Ovary (tissue), 9 donors: ENCODE data around the gene ERMAP. TPM values are rescaled to one million over a fixed set of nuclear protein-coding genes. Genes with fewer than 3 reads are reported as not detected.

ENCODE experiments used
- DNase-seq, 5 donors: peaks; one replicate each; pipeline ENCODE4 v3.0.0-alpha.2; 2019 to 2020
- H3K27ac ChIP-seq, 2 donors: fragments of 200-600 bp; one replicate each; pipeline versions ENCODE4 v1.5.1 to v1.8.0; 2019 to 2022
- H3K27me3 ChIP-seq: fragments of 200-600 bp; one replicate; pipeline ENCODE4 v1.8.0; 2022
- H3K36me3 ChIP-seq: fragments of 200-600 bp; sonication (generic); one replicate; pipeline ENCODE4 v1.5.1; 2019
- H3K4me1 ChIP-seq: one replicate; pipeline ENCODE4 v1.8.1; 2013; ENCODE audit warnings: mild to moderate bottlenecking, moderate library complexity; ENCODE audit not compliant: insufficient read depth
- H3K4me3 ChIP-seq: fragments of 200-600 bp; sonication (generic); one replicate; pipeline ENCODE4 v1.5.1; 2017
- H3K9me3 ChIP-seq, 2 donors: fragments of 200-600 bp in 1 of 2; sonication (generic) in 1 of 2; one replicate each; pipeline versions ENCODE4 v1.5.1 to v1.8.1; 2013 to 2019; ENCODE audit warnings: mild to moderate bottlenecking in 1 of 2, moderate library complexity in 1 of 2
- EP300 ChIP-seq: sonication (generic); formaldehyde crosslinking; IDR thresholded peaks from one replicate; pipeline ENCODE4 v1.6.1; 2017; ENCODE audit warnings: antibody characterized with exemption
- POLR2A ChIP-seq: fragments of 450-650 bp; IDR thresholded peaks from one replicate; pipeline ENCODE4 v1.6.1; 2017; ENCODE audit warnings: antibody characterized with exemption, mild to moderate bottlenecking, moderate library complexity
- WGBS, 3 donors: extraction: QIAGEN DNeasy Blood & Tissue Kit in 1 of 3; methylation state at CpG; one replicate each; pipeline versions ENCODE4 v1.1.5 to v1.1.7; 2013 to 2017; 5-methylcytosine and 5-hydroxymethylcytosine counted together
- intact Hi-C, 4 donors: fragments of 100-400 bp; cut with DNase I; formaldehyde crosslinking; loops; one replicate each; pipeline versions ENCODE4 v1.11.0 to v1.15.1; 2022 to 2023
- polyA plus RNA-seq, 2 donors: library from polyadenylated mRNA; stranded (reverse); fragments of 200-250 nt in 1 of 2; fragments of 350-450 nt in 1 of 2; fragmentation: Illumina TruSeq in 1 of 2; extraction: RNeasy Lipid Tissue Mini Kit (QIAGEN cat#74804) in 1 of 2; gene quantifications; one replicate each; pipeline ENCODE4 v1.2.3, GENCODE V29; 2013 to 2014
- total RNA-seq, 7 donors: library from RNA; depleted of rRNA in 2 of 7; stranded (reverse); fragments of >200 nt in 2 of 7; fragmentation: NEBNext Ultra II Directional in 3 of 7; extraction: Animal tissue kit (Norgen Biotek cat#: 25700) in 3 of 7; gene quantifications; one replicate each; pipeline versions ENCODE4 v1.1.0 to v1.2.4, GENCODE V29; 2016 to 2023
- TF ChIP-seq, protein P1 (sequence below), 3 donors: fragments of 450-650 bp in 2 of 3; fragments of 200-600 bp in 1 of 3; IDR thresholded peaks; one replicate each; pipeline versions ENCODE4 v1.5.1 to v1.8.0; 2016 to 2022; ENCODE audit warnings: antibody characterized with exemption in 3 of 3, mild to moderate bottlenecking in 1 of 3
- donor health status: DM: no; HTN: no; CAD: no; lungs with moderate emphysema.
- donor health status: DM: no; HTN: no; CAD: no.
- donor health status: Bipolar disorder and iron deficiency.
- donor health status: DM: yes; HTN: yes; CAD: no.
- donor health status: DM: no; HTN: no; CAD: no.
- donor health status: DM: yes; HTN: yes; CAD: no.

The ERMAP gene
- total and polyA plus RNA-seq, 9 donors, result 3.2 to 12.8 (median 7.7) TPM

DNA sequence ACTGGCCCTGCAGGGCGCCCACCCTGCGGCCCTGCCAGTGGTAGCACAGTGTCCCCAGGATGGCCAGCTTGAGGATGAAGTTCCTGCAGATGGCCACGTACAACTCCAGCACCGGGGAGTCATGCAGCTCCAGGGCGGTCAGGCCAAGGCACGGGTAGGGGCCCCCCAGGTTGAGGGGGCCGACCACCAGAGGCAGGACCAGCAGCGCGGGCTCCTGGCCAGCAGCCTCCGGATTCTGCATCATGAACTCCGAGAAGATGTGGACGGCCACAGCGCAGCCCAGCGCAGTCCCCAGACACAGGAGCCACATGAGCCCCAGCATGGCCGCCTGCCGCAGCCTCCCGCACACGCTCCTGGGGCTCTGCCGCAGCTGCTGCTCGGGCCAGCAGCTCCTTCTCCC is 70.4 kb downstream of the ERMAP start:
- Histone ChIP-seq H3K4me3 (no peak overlapping the region), H3K4me1 (no peaks in the 10 kb centered on the region), H3K9me3 (no peaks in the 10 kb centered on the region), H3K27ac (no peak overlapping the region), H3K27me3 (no peaks in the 10 kb centered on the region), H3K36me3 (no peaks in the 10 kb centered on the region)
- no peak for DNase-seq
- TF ChIP-seq, protein P1, sequence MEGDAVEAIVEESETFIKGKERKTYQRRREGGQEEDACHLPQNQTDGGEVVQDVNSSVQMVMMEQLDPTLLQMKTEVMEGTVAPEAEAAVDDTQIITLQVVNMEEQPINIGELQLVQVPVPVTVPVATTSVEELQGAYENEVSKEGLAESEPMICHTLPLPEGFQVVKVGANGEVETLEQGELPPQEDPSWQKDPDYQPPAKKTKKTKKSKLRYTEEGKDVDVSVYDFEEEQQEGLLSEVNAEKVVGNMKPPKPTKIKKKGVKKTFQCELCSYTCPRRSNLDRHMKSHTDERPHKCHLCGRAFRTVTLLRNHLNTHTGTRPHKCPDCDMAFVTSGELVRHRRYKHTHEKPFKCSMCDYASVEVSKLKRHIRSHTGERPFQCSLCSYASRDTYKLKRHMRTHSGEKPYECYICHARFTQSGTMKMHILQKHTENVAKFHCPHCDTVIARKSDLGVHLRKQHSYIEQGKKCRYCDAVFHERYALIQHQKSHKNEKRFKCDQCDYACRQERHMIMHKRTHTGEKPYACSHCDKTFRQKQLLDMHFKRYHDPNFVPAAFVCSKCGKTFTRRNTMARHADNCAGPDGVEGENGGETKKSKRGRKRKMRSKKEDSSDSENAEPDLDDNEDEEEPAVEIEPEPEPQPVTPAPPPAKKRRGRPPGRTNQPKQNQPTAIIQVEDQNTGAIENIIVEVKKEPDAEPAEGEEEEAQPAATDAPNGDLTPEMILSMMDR (IDR thresholded peaks at IDR 0.05), result no peak
- TF ChIP-seq EP300 (no peak), POLR2A (no peak)
- intact Hi-C loops, result no loop called here
- WGBS, 3 donors, result 94 to 95% (median 94%) methylated on average over 16 to 20 of the region's 20 CpGs

DNA sequence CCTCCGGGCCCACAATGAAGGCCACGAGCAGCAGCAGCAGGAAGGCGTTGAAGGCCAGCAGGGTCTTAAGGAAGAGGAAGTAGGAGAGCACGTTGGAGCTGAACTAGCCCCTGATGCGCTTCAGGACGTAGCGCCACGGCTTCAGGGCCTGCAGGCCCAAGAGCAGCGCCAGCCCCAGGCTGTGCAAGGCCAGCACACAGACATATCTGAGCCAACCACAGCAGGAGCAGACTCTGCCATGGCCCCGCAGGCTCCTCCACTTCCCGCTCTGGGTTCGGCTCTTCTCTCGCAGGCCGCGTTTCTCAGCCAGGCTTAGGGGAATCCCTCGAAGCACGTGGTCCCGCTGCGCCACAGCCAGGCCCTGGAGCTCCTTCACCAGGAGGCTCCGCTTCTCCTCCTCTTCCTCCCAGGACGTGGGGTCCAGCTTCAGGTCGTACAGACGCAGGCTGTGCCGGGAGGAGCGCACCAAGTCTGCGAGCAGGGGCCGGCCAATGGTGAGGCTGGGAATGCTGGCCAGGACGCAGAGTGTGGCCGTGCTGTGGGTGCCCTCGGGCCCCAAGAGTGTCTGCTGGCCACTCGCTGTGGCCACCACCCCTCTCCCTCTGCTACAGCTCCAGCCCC is 71.2 kb downstream of the ERMAP start:
- DNase-seq, result no peak
- no peak for TF ChIP-seq POLR2A
- no peaks in the 10 kb centered on the region for H3K27me3 ChIP-seq
- no peaks in the 10 kb centered on the region for H3K9me3 ChIP-seq
- H3K4me3 ChIP-seq, result no peak overlapping the region
- 87 to 95% (median 89%) methylated on average over 31 of the region's 31 CpGs for WGBS, 3 donors
- H3K27ac ChIP-seq, result no peak overlapping the region
- no peaks in the 10 kb centered on the region for H3K36me3 ChIP-seq
- no peaks in the 10 kb centered on the region for H3K4me1 ChIP-seq
- intact Hi-C loops, result no loop called here

DNA sequence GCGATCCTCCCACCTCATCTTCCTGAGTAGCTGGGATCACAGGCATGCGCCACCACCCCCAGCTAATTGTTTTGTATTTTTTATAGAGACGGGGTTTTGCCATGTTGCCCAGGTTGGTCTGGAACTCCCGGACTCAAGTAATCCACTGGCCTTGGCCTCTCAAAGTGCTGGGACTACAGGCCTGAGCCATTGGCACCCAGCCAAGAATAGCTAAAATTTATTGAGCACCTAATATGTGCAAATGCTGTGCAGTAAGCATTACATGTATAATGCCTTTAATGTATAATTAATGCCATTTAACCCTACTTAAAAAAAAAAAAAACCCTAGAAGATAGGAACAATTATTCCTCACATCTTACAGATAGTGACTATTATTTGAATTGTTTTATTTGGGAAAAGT is 72.3 kb downstream of the ERMAP start:
- intact Hi-C loops, result no loop called here
- TF ChIP-seq, protein P1 (IDR thresholded peaks at IDR 0.05), result no peak
- TF ChIP-seq POLR2A (no peak), EP300 (no peak)
- no peaks in the 10 kb centered on the region for H3K9me3 ChIP-seq
- no peak overlapping the region for H3K27ac ChIP-seq
- H3K4me1 ChIP-seq, result no peaks in the 10 kb centered on the region
- no peak overlapping the region for H3K4me3 ChIP-seq
- DNase-seq, result no peak
- 68 to 75% (median 69%) methylated on average over 4 of the region's 4 CpGs for WGBS, 3 donors
- no peaks in the 10 kb centered on the region for H3K36me3 ChIP-seq
- H3K27me3 ChIP-seq, result no peaks in the 10 kb centered on the region

DNA sequence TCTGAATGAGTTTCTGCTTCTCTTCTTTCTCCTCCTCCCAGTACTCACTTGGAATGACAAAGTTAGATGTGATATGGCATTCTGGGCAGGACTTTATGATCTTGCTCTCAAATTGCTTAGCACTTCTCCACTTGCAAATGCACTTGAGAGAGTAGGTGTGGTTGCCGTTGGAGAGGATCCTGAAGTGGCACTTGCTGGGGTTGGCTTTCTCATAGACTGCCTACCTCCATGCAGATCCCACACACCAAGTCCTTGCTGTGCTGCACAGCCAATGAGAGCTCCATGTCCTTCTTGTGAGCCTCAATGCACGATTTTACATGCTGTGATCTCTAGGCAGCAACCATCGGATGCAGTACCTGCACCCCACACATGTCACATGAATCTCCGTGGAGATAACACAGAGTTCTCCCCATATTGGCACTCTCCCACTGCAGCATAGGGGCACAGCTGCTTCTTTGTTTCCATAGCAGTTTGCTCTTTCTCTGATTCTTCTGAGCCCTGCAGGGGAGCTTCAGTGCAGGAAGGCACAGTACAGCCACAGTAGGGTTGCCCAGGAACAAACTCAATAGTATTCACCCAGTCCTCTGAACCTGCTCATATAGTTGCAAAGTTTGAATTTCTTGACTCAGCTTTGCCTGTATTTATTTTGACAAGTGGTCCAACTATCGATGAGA is 74.7 kb downstream of the ERMAP start:
- WGBS, 3 donors, result 50 to 55% (median 53%) methylated on average over 5 of the region's 5 CpGs
- no peak overlapping the region for H3K27ac ChIP-seq

More for the DNA sequence above, 74.7 kb downstream of the ERMAP start:
- Histone ChIP-seq H3K9me3 (no peaks in the 10 kb centered on the region), H3K4me1 (no peaks in the 10 kb centered on the region), H3K27me3 (no peaks in the 10 kb centered on the region), H3K36me3 (no peaks in the 10 kb centered on the region), H3K4me3 (no peak overlapping the region)
- intact Hi-C loops, result no loop called here
- DNase-seq, result no peak
- TF ChIP-seq, protein P1 (IDR thresholded peaks at IDR 0.05), result no peak
- TF ChIP-seq EP300 (no peak), POLR2A (no peak)

Other genes starting within 250 kb of the ERMAP start
- gene PPIH, start 158.7 kb upstream of the ERMAP start, total RNA-seq, result 10 to 100 TPM; 23.1 to 32.8 (median 26.4) TPM
- gene PPIH, start 158.7 kb upstream of the ERMAP start, polyA plus RNA-seq, result 10 to 100 TPM; 32.1 to 49.1 TPM
- gene YBX1, start 134.7 kb upstream of the ERMAP start, total RNA-seq, result 100 to 1,000 TPM; 196 to 482 (median 373) TPM
- gene YBX1, start 134.7 kb upstream of the ERMAP start, polyA plus RNA-seq, result 100 to 1,000 TPM; 419 to 909 TPM
- under 1 TPM in 2 of 7 donors, not detected in 5; 0.24 to 0.52 TPM for gene CLDN19, start 76.9 kb upstream of the ERMAP start, total RNA-seq
- gene CLDN19, start 76.9 kb upstream of the ERMAP start, polyA plus RNA-seq, result under 1 TPM in 1 of 2 donors, not detected in 1; 0.07 TPM
- 10 to 100 TPM; 22.5 to 47.0 (median 39.4) TPM for gene P3H1, start 50.1 kb upstream of the ERMAP start, total RNA-seq
- 10 to 100 TPM; 33.2 to 40.7 TPM for gene P3H1, start 50.1 kb upstream of the ERMAP start, polyA plus RNA-seq
- gene C1orf50, start 49.9 kb upstream of the ERMAP start, total RNA-seq, result 10 to 100 TPM in 1 of 7 donors, 1 to 10 TPM in 6; 1.3 to 10.1 (median 5.8) TPM
- gene C1orf50, start 49.9 kb upstream of the ERMAP start, polyA plus RNA-seq, result 10 to 100 TPM in 1 of 2 donors, 1 to 10 TPM in 1; 3.7 to 13.6 TPM
- under 1 TPM in 4 of 7 donors, not detected in 3; 0.12 to 0.62 (median 0.55) TPM for gene TMEM269, start 32.1 kb upstream of the ERMAP start, total RNA-seq
- under 1 TPM; 0.07 TPM for gene TMEM269, start 32.1 kb upstream of the ERMAP start, polyA plus RNA-seq
- 10 to 100 TPM; 20.8 to 56.6 (median 30.3) TPM for gene SVBP, start 275 bp downstream of the ERMAP start, total RNA-seq
- 10 to 100 TPM; 39.6 to 45.6 TPM for gene SVBP, start 275 bp downstream of the ERMAP start, polyA plus RNA-seq
- gene ZNF691, start 29.5 kb downstream of the ERMAP start, total RNA-seq, result 10 to 100 TPM in 6 of 7 donors, 1 to 10 TPM in 1; 7.9 to 13.4 (median 12.1) TPM
- gene ZNF691, start 29.5 kb downstream of the ERMAP start, polyA plus RNA-seq, result 10 to 100 TPM; 12.7 to 14.1 TPM
- gene SLC2A1, start 141.7 kb downstream of the ERMAP start, total RNA-seq, result 10 to 100 TPM; 10.3 to 65.4 (median 26.0) TPM
- gene SLC2A1, start 141.7 kb downstream of the ERMAP start, polyA plus RNA-seq, result 10 to 100 TPM; 11.4 to 11.7 TPM